ENCODE data around the gene FTSJ3.
A peak's percentile ranks its signal among the peaks of the same experiment; 100 is the strongest.
"Not testable (repeated sequence)": the region's sequence is repeated elsewhere in the genome, so short reads cannot be mapped to it uniquely, and the experiment has no call there.

FTSJ3 gene

DNA sequence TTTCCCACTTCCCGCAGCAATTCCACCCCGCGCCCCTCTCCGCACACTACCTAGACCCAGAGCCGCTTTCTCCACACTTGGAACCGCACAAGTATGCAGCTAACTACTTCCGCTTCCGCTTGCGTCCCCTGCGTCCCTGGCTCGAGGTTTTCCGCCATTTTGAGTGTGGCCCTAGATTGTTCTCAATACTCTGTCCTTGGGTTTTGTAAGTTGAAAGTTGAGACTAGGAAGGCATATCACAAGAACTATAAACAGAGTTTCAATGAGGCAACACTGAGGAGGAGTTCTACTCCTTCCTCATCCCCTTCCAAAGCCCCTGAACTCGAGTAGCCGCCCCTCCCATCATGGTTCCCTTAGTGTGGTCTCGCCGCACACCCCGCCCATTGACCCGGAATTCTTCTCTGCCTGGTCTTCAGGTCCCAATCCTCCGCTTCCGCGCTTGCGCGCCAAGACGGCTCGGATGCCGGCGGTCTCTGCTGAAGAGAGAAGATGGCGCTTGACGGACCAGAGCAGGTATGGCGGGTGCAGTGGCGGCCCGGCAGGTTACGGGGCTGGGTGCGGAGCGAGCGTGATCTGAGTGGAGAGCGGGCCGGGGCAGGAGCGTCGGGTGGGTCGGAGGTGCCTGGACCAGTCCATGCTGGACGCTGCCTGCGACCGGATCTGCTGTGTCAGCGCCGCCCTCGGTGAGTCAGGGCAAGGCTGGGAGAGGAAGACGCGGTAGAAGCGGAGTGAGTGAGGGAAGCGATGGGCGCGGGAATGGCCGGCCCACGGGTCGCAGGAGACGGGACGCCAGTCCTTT is at the start of gene FTSJ3, which contains the start of gene PSMC5:
FTSJ3 (minus strand) TSS at position 662 of the 799 bp plus-strand sequence. CDS start 761 bp downstream, outside the sequence.
PSMC5 (plus strand) TSS at position 430 of the 799 bp plus-strand sequence; CDS start at position 490, 60 bp downstream.
- Histone ChIP-seq H3K9me3 (no peaks in the 10 kb centered on the region), H3K4me3 (ENCODE audit: low read depth in 1 of 2, low read length in 1 of 2) (peak within 1 kb of the TSS; percentile 96), H3K4me1 (ENCODE audit: control insufficient read depth in 1 of 2, insufficient read depth in 1 of 2, low read depth in 1 of 2, low read length in 1 of 2) (peaks cover 25 to 36% of the 10 kb centered on the region in 2 experiments), H3K36me3 (peaks cover 57% of the 10 kb centered on the region), H3K27me3 (no peaks in the 10 kb centered on the region), H3K27ac (peak within 1 kb of the TSS; percentile 92)
- TF ChIP-seq, protein P1, sequence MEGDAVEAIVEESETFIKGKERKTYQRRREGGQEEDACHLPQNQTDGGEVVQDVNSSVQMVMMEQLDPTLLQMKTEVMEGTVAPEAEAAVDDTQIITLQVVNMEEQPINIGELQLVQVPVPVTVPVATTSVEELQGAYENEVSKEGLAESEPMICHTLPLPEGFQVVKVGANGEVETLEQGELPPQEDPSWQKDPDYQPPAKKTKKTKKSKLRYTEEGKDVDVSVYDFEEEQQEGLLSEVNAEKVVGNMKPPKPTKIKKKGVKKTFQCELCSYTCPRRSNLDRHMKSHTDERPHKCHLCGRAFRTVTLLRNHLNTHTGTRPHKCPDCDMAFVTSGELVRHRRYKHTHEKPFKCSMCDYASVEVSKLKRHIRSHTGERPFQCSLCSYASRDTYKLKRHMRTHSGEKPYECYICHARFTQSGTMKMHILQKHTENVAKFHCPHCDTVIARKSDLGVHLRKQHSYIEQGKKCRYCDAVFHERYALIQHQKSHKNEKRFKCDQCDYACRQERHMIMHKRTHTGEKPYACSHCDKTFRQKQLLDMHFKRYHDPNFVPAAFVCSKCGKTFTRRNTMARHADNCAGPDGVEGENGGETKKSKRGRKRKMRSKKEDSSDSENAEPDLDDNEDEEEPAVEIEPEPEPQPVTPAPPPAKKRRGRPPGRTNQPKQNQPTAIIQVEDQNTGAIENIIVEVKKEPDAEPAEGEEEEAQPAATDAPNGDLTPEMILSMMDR (IDR thresholded peaks at IDR 0.05) = peak; percentile 57

- H3K9me3 ChIP-seq; H3K27ac ChIP-seq; H3K36me3 ChIP-seq; H3K27me3 ChIP-seq; H3K4me1 ChIP-seq (ENCODE audit: control insufficient read depth in 1 of 2, insufficient read depth in 1 of 2, low read depth in 1 of 2, low read length in 1 of 2); H3K4me3 ChIP-seq (ENCODE audit: low read depth in 1 of 2, low read length in 1 of 2): not testable (repeated sequence)
Measured at GRCh38 chr17:63874693-63875092, 47.2 kb upstream of the FTSJ3 start.

DNA sequence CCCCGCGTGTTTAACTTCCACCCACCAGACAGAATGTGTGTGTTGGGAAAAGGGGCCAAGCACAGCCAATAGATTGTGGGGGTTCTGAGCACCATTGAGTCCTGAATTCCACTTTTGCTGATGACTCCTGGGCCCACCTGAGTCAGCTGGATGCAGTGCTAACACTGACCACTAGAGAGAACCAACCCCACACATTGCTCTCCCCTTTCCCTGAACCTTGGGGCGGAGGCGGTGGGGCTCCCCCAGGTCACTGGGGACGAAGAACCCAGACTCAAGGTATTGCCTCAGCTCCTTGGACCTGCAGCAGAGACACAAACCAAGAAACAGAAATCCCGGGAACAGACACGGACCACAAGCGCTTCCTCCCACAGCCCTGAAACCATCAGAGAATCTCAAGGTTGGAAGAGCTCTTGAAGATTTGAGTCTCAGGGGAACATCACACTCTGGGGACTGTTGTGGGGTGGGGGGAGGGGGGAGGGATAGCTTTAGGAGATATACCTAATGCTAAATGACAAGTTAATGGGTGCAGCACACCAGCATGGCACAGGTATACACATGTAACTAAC is 46.7 kb upstream of the FTSJ3 start:
- not testable (repeated sequence) for H3K27me3 ChIP-seq, H3K9me3 ChIP-seq

GRCh38 chr17:63873577-63873976 is 46.1 kb upstream of the FTSJ3 start, which contains the start of gene CSH2:
Gene CSH2, minus strand, starts transcription at chr17:63873677. Its CDS starts 63 bp downstream, at chr17:63873614.
- H3K27ac ChIP-seq; H3K36me3 ChIP-seq; H3K27me3 ChIP-seq; H3K4me3 ChIP-seq (ENCODE audit: low read depth in 1 of 2, low read length in 1 of 2); H3K9me3 ChIP-seq; H3K4me1 ChIP-seq (ENCODE audit: control insufficient read depth in 1 of 2, insufficient read depth in 1 of 2, low read depth in 1 of 2, low read length in 1 of 2): not testable (repeated sequence)

More for the DNA sequence above, 46.7 kb upstream of the FTSJ3 start:
- not testable (repeated sequence) for H3K36me3 ChIP-seq; H3K4me3 ChIP-seq (ENCODE audit: low read depth in 1 of 2, low read length in 1 of 2); H3K27ac ChIP-seq; H3K4me1 ChIP-seq (ENCODE audit: control insufficient read depth in 1 of 2, insufficient read depth in 1 of 2, low read depth in 1 of 2, low read length in 1 of 2)

- not testable (repeated sequence) for H3K27me3 ChIP-seq, H3K9me3 ChIP-seq
Measured at GRCh38 chr17:63871646-63872365, 44.3 kb upstream of the FTSJ3 start.

DNA sequence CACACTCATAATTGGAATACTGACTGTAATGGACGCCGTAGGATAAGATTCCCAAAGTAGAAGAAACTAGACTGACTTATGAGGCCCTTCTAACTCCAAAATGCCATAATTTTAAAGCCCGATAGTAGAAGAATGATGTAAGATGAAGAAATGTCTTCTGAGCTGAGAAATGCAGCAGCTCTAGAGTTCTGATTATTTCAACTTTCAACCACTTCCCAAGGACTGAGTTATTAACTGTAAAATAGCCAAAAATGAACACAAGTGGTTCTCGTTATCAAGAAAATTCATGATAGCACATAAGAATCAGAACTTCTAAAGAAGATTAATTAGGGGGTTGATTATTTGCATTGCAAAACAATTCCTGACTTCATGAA is 42.8 kb upstream of the FTSJ3 start:
- H3K27me3 ChIP-seq; H3K9me3 ChIP-seq; H3K4me3 ChIP-seq (ENCODE audit: low read depth in 1 of 2, low read length in 1 of 2); H3K27ac ChIP-seq; H3K4me1 ChIP-seq (ENCODE audit: control insufficient read depth in 1 of 2, insufficient read depth in 1 of 2, low read depth in 1 of 2, low read length in 1 of 2); H3K36me3 ChIP-seq: not testable (repeated sequence)

More at GRCh38 chr17:63871646-63872365, 44.3 kb upstream of the FTSJ3 start:
- not testable (repeated sequence) for H3K4me3 ChIP-seq (ENCODE audit: low read depth in 1 of 2, low read length in 1 of 2); H3K36me3 ChIP-seq; H3K4me1 ChIP-seq (ENCODE audit: control insufficient read depth in 1 of 2, insufficient read depth in 1 of 2, low read depth in 1 of 2, low read length in 1 of 2); H3K27ac ChIP-seq

GRCh38 chr17:63869491-63870291 is 42.2 kb upstream of the FTSJ3 start:
- not testable (repeated sequence) for H3K4me1 ChIP-seq (ENCODE audit: control insufficient read depth in 1 of 2, insufficient read depth in 1 of 2, low read depth in 1 of 2, low read length in 1 of 2); H3K9me3 ChIP-seq; H3K27me3 ChIP-seq; H3K27ac ChIP-seq; H3K4me3 ChIP-seq (ENCODE audit: low read depth in 1 of 2, low read length in 1 of 2); H3K36me3 ChIP-seq

DNA sequence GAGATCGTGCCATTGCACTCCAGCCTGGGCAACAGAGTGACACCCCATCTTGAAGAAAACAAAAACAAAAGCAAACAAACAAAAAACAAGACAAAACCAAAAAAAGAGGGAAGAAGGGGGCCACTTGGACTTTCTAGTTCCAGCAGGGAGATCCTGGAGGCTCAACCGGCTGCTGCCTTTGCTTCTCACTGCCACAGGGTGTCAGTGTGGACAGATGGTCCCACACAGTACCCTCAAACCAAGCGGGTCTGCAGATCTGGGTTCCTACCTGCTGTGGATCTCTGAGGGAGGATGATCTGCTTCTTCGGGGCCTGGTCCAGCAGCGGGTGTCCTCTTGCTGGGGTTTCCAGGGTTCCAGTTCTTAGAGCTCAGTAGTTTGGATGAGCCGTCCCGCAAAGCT is 39.2 kb upstream of the FTSJ3 start:
- not testable (repeated sequence) for H3K9me3 ChIP-seq; H3K36me3 ChIP-seq; H3K4me1 ChIP-seq (ENCODE audit: control insufficient read depth in 1 of 2, insufficient read depth in 1 of 2, low read depth in 1 of 2, low read length in 1 of 2); H3K27ac ChIP-seq; H3K4me3 ChIP-seq (ENCODE audit: low read depth in 1 of 2, low read length in 1 of 2); H3K27me3 ChIP-seq

Data from neutrophil (primary cell).